NCI-H2081 (cell line): ENCODE data around the gene UBE2R2.
"Not testable (repeated sequence)": the region's sequence is repeated elsewhere in the genome, so short reads cannot be mapped to it uniquely, and the experiment has no call there.

ENCODE experiments used
- DNase-seq, 2 experiments: peaks; one replicate each; lab custom pipeline; 2025; lab: John Stamatoyannopoulos, UW

Gene UBE2R2

GRCh38 chr9:33927694-33928093, 110.7 kb downstream of the UBE2R2 start:
- DNase-seq: no peak

GRCh38 chr9:33931326-33931725, 114.4 kb downstream of the UBE2R2 start:
- DNase-seq: no peak

- no peak for DNase-seq
These were observed 115.3 kb downstream of the UBE2R2 start for GRCh38 chr9:33932078-33932807.

GRCh38 chr9:33934188-33934878, 117.4 kb downstream of the UBE2R2 start:
- no peak for DNase-seq

- peak in 1 of 2 experiments; percentile 50 for DNase-seq
These were observed 123.2 kb downstream of the UBE2R2 start for GRCh38 chr9:33939924-33940874.

GRCh38 chr9:33942471-33943083, 125.6 kb downstream of the UBE2R2 start:
- DNase-seq: no peak

- DNase-seq: no peak
These were observed 126.4 kb downstream of the UBE2R2 start for GRCh38 chr9:33943389-33943788.

- no peak for DNase-seq
These were observed 130.0 kb downstream of the UBE2R2 start for GRCh38 chr9:33946779-33947535.

GRCh38 chr9:33950371-33950770, 133.4 kb downstream of the UBE2R2 start:
- no peak for DNase-seq

GRCh38 chr9:33952066-33952465, 135.1 kb downstream of the UBE2R2 start:
- DNase-seq: no peak

GRCh38 chr9:33956544-33956943, 139.6 kb downstream of the UBE2R2 start:
- DNase-seq: no peak

GRCh38 chr9:33959725-33960124, 142.8 kb downstream of the UBE2R2 start:
- no peak for DNase-seq

GRCh38 chr9:33962468-33962867, 145.5 kb downstream of the UBE2R2 start:
- not testable (repeated sequence) for DNase-seq

- DNase-seq: no peak
These were observed 147.3 kb downstream of the UBE2R2 start for GRCh38 chr9:33964086-33964768.
